MM.1S (cell line): ENCODE results near the gene GIPC1.

Experiments used
- DNase-seq: peaks from one replicate; pipeline ENCODE4 v3.0.0-alpha.2; 2015
- H2AFZ ChIP-seq: fragments of 300-600 bp; sonication (generic); 2 replicates; pipeline ENCODE4 v1.6.0; 2016; ENCODE audit warnings: antibody characterized with exemption, low read length
- H3F3A ChIP-seq: fragments of 300-600 bp; sonication (generic); 2 replicates; pipeline ENCODE4 v1.6.1; 2016; ENCODE audit warnings: mild to moderate bottlenecking, antibody characterized with exemption, low read length, moderate library complexity, mixed read lengths; ENCODE audit not compliant: insufficient read depth
- H3K27ac ChIP-seq: fragments of 300-600 bp; sonication (generic); 2 replicates; pipeline ENCODE4 v1.5.1; 2016; ENCODE audit warnings: mild to moderate bottlenecking, low read length
- H3K27me3 ChIP-seq: fragments of 300-600 bp; sonication (generic); replicated peaks from 2 replicates; pipeline ENCODE4 v1.6.0; 2016; ENCODE audit warnings: low read length; ENCODE audit not compliant: insufficient read depth
- H3K36me3 ChIP-seq: fragments of 300-600 bp; sonication (generic); replicated peaks from 2 replicates; pipeline ENCODE4 v1.6.1; 2016; ENCODE audit warnings: mild to moderate bottlenecking, low read length, mixed read lengths; ENCODE audit not compliant: insufficient read depth
- H3K4me1 ChIP-seq: fragments of 300-600 bp; sonication (generic); 2 replicates; pipeline ENCODE4 v1.6.1; 2016; ENCODE audit warnings: low read length, mixed read lengths
- H3K4me2 ChIP-seq: fragments of 300-600 bp; sonication (generic); 2 replicates; pipeline ENCODE4 v1.6.0; 2016; ENCODE audit warnings: low read depth, low read length
- H3K4me3 ChIP-seq: fragments of 300-600 bp; sonication (generic); 2 replicates; pipeline ENCODE4 v1.5.1; 2016; ENCODE audit warnings: low read length, mixed read lengths
- H3K79me2 ChIP-seq: fragments of 300-600 bp; sonication (generic); 2 replicates; pipeline ENCODE4 v1.6.1; 2016; ENCODE audit warnings: mixed run types, low read length, mixed read lengths
- H3K9ac ChIP-seq: fragments of 300-600 bp; sonication (generic); 2 replicates; pipeline ENCODE4 v1.6.1; 2016; ENCODE audit warnings: low read length, mixed read lengths
- H3K9me2 ChIP-seq: fragments of 300-600 bp; sonication (generic); replicated peaks from 2 replicates; pipeline ENCODE4 v1.6.1; 2016; ENCODE audit warnings: mild to moderate bottlenecking, low read length, mixed read lengths; ENCODE audit not compliant: insufficient read depth
- H3K9me3 ChIP-seq: fragments of 300-600 bp; sonication (generic); replicated peaks from 2 replicates; pipeline ENCODE4 v1.6.1; 2016; ENCODE audit warnings: mild to moderate bottlenecking, low read length, mixed read lengths; ENCODE audit not compliant: insufficient read depth
- H4K20me1 ChIP-seq: fragments of 300-600 bp; sonication (generic); 2 replicates; pipeline ENCODE4 v1.6.1; 2016; ENCODE audit warnings: mild to moderate bottlenecking, low read length, moderate library complexity, mixed read lengths; ENCODE audit not compliant: insufficient read depth
- CTCF ChIP-seq: fragments of 300-600 bp; sonication (generic); IDR thresholded peaks from 2 replicates; pipeline ENCODE4 v1.5.1; 2016; ENCODE audit warnings: antibody characterized with exemption, low read length, mixed read lengths
- EZH2 ChIP-seq: fragments of 300-600 bp; sonication (generic); optimal IDR thresholded peaks from 2 replicates; pipeline ENCODE3; 2017; ENCODE audit warnings: low read depth, mild to moderate bottlenecking, antibody characterized with exemption, low read length, mixed read lengths
- EZH2phosphoT487 ChIP-seq: fragments of 300-600 bp; sonication (generic); IDR thresholded peaks from 2 replicates; pipeline ENCODE4 v1.6.1; 2018; ENCODE audit warnings: antibody characterized with exemption, low read length

The GIPC1 gene

DNA sequence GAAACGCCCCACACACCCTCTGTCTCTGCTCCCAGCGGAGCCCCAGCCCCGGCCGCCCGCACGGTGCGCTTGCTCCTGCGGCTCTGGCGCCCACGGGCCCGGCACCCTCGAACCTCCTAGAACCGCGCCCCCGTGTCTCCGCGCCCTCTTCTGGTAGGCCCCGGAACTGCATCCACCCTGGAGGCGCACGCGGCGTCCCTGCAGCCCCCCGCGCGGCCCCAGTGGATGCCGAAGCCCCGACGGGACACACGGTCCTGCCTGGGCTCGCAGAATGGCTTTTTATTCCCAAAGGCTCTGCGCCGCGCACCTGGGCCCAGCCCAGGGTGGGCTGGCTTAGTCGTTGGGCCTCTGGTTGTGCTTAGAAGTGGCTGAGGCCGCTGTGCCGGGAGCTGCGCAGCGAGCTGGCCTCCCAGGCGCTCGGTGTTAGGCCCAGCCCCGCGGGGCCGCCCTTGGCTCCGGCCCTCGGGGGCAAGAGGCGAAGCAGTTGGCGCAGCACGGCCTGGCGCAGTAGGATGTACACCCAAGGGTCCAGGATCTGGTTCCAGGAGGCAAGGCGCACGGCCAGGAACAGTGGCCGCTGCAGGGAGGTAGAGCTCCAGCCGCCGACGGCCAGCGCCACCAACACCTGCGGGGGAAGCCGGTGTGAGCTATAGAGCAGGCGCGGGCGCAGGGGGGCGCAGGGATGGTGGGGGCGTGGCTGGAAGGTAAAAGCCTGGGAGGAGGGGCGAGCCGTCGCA is 23.6 kb downstream of the GIPC1 start:
- H3K9ac ChIP-seq: no peak overlapping the region
- H3K4me1 ChIP-seq: no peaks in the 10 kb centered on the region
- DNase-seq: peak; percentile 27

GRCh38 chr19:14471436-14472187 is 24.3 kb downstream of the GIPC1 start:
- DNase-seq: no peak
- Histone ChIP-seq H3K4me2 (peak overlapping the region; percentile 75; the same call in 1 of the 2 replicates), H3K9ac (no peak overlapping the region), H3K79me2 (no peaks in the 10 kb centered on the region), H3K27me3 (peaks cover 37% of the 10 kb centered on the region), H3K9me3 (no peaks in the 10 kb centered on the region), H3F3A (no peaks in the 10 kb centered on the region), H3K27ac (no peak overlapping the region), H4K20me1 (no peaks in the 10 kb centered on the region), H3K4me1 (no peaks in the 10 kb centered on the region), H2AFZ (no peak overlapping the region), H3K4me3 (no peak overlapping the region), H3K9me2 (no peaks in the 10 kb centered on the region), H3K36me3 (no peaks in the 10 kb centered on the region)
- no peak for TF ChIP-seq EZH2
- no peak for TF ChIP-seq EZH2phosphoT487
- TF ChIP-seq CTCF: no peak

More for the DNA sequence above, 23.6 kb downstream of the GIPC1 start:
- Histone ChIP-seq H3K27me3 (peaks cover 43% of the 10 kb centered on the region), H3K27ac (no peak overlapping the region), H3K4me2 (peak overlapping the region; percentile 75), H3K79me2 (no peaks in the 10 kb centered on the region), H3K9me2 (no peaks in the 10 kb centered on the region), H3K4me3 (peak overlapping the region; percentile 23), H3K9me3 (no peaks in the 10 kb centered on the region), H3K36me3 (no peaks in the 10 kb centered on the region), H4K20me1 (no peaks in the 10 kb centered on the region), H3F3A (no peaks in the 10 kb centered on the region), H2AFZ (no peak overlapping the region)
- TF ChIP-seq EZH2: no peak
- peak; percentile 77 for TF ChIP-seq CTCF

- Histone ChIP-seq H3K4me3 (no peak overlapping the region), H3K79me2 (no peaks in the 10 kb centered on the region), H3K27me3 (peaks cover 23% of the 10 kb centered on the region), H3K9ac (no peak overlapping the region), H3K9me3 (no peaks in the 10 kb centered on the region), H3K4me2 (no peak overlapping the region), H3K27ac (no peak overlapping the region), H3K9me2 (no peaks in the 10 kb centered on the region), H3K4me1 (no peaks in the 10 kb centered on the region), H3K36me3 (no peaks in the 10 kb centered on the region), H4K20me1 (no peaks in the 10 kb centered on the region), H3F3A (no peaks in the 10 kb centered on the region), H2AFZ (no peak overlapping the region)
- DNase-seq: no peak
- TF ChIP-seq EZH2phosphoT487 (no peak), CTCF (no peak), EZH2 (no peak)
These were observed 25.7 kb downstream of the GIPC1 start for GRCh38 chr19:14470031-14470876.
